GM18511 (cell line): ENCODE measurements around the gene NLRP2B.
"Not testable (repeated sequence)": the region's sequence is repeated elsewhere in the genome, so short reads cannot be mapped to it uniquely, and the experiment has no call there.

Source experiments
- ATAC-seq: cut with Tn5 transposase; IDR thresholded peaks from one replicate; pipeline ENCODE4 v1.9.1; 2021; ENCODE audit warnings: mild to moderate bottlenecking, moderate library complexity; ENCODE audit not compliant: unreplicated experiment

Gene NLRP2B

GRCh38 chrX:57680160-57680559, at the start of gene NLRP2B:
NLRP2B (minus strand) TSS chrX:57680260.
- ATAC-seq: no peak

GRCh38 chrX:57725995-57726394, 45.9 kb upstream of the NLRP2B start:
- not testable (repeated sequence) for ATAC-seq

- ATAC-seq: no peak
These were observed 1.3 kb upstream of the NLRP2B start for GRCh38 chrX:57681341-57681740.

GRCh38 chrX:57678686-57679428, 1.2 kb downstream of the NLRP2B start:
- ATAC-seq: no peak

GRCh38 chrX:57677132-57677858, 2.8 kb downstream of the NLRP2B start:
- ATAC-seq: no peak

GRCh38 chrX:57675320-57675719, 4.7 kb downstream of the NLRP2B start:
- no peak for ATAC-seq

- no peak for ATAC-seq
These were observed 5.2 kb downstream of the NLRP2B start for GRCh38 chrX:57674861-57675260.

- no peak for ATAC-seq
These were observed 10.1 kb downstream of the NLRP2B start for GRCh38 chrX:57669961-57670360.

- ATAC-seq: no peak
These were observed 13.1 kb downstream of the NLRP2B start for GRCh38 chrX:57667010-57667409.

GRCh38 chrX:57655065-57655464, 25.0 kb downstream of the NLRP2B start:
- no peak for ATAC-seq

- ATAC-seq: no peak
These were observed 27.4 kb downstream of the NLRP2B start for GRCh38 chrX:57652705-57653104.

GRCh38 chrX:57651169-57651919, 28.7 kb downstream of the NLRP2B start:
- no peak for ATAC-seq

GRCh38 chrX:57647020-57647419, 33.0 kb downstream of the NLRP2B start:
- no peak for ATAC-seq

GRCh38 chrX:57643698-57644097, 36.4 kb downstream of the NLRP2B start:
- ATAC-seq: no peak

GRCh38 chrX:57641338-57641737, 38.7 kb downstream of the NLRP2B start:
- no peak for ATAC-seq

- no peak for ATAC-seq
These were observed 39.4 kb downstream of the NLRP2B start for GRCh38 chrX:57640674-57641016.

- ATAC-seq: not testable (repeated sequence)
These were observed 50.6 kb downstream of the NLRP2B start for GRCh38 chrX:57629438-57629837.
